GM18861 (cell line): ENCODE data around the gene CPEB4.

Experiments
- ATAC-seq: cut with Tn5 transposase; IDR thresholded peaks from one replicate; pipeline ENCODE4 v1.9.1; 2021; ENCODE audit not compliant: unreplicated experiment

Gene CPEB4

DNA sequence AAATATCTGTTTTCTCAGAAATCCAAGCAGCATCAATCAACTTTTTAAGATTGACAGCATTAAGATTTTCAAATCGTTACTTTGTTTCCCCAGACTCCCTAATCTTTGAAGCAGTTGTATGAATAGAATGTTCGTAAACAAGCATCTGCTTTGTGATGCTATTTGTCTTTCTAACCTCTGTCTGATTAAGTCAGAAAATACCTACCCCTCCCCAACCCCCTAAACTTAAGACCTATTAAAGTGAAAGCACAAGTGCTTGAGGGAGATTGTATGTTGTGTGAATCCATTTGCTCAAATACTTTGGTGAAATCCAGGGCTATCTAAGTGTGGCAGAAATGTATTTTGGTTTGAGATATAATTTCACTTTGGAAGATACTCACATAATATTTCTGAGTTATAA is 53.0 kb downstream of the CPEB4 start:
- ATAC-seq = no peak

DNA sequence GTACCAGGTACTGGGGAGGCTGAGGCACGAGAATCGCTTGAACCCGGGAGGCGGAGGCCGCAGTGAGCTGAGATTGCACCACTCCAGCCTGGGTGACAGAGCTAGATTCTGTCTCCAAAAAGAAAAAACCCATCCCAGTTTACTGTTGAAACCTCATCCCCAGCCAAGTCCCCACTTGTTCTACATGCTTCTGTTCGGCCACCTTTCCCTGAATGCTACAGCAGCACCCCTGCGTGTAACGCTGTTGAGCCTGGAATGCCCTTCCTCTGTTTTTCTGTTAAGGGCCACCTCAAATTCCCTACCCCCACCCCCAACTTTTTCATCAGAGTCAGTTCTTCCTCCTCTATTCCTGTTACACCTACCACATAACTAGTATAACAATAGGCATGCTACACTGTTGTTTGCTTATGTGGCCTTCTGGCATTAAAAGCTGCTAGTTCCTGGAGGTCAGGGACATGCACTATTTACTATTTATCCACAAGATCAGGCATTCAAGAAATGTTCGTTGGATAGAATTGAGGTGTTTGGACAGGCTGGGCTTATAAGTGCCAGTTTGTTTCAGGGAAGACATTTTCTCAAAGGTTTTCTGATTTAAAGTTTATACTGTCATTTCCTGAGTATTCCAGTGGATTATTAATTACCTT is 53.7 kb downstream of the CPEB4 start:
- ATAC-seq = no peak

GRCh38 chr5:173944511-173944910 is 56.4 kb downstream of the CPEB4 start:
- ATAC-seq = no peak

DNA sequence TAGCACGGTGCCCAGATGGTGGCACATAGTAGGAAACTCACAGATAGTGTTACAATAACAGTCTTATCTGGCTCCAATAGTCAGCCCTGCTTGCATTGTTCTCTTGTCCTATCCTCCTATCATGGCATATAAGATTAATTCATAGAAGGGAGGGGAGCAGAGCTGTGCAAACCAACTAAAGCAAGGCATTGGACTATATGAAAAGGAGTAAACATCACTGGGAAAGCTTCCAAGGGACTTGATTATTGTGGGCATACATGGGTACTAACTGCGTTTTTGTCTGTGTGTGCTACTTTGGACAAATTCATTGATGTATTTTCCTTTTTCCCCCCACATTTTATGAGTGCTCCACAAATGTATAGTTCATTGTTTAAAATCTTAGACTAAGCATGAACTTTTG is 57.0 kb downstream of the CPEB4 start:
- no peak for ATAC-seq

DNA sequence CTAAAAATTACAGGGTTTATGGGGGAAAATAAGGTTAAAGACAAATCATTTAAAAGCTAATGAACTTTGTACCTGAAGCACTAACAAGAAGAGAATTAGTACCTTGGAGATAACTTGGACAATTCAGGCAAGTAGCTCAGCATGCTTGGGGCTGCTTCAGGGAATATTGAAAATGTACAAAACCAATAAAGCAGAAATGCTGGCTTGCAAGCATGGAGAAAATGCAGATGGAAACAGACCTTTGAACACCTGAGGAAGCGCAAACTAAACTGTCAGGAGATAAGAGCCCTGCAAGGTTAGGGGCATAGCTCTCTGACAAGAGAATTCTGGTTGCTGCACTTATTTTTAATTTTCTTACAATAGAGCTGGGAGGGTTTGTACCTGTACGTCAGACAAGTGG is 58.2 kb downstream of the CPEB4 start:
- ATAC-seq = no peak

- no peak for ATAC-seq
Observed at GRCh38 chr5:173950829-173951228, 62.7 kb downstream of the CPEB4 start.

DNA sequence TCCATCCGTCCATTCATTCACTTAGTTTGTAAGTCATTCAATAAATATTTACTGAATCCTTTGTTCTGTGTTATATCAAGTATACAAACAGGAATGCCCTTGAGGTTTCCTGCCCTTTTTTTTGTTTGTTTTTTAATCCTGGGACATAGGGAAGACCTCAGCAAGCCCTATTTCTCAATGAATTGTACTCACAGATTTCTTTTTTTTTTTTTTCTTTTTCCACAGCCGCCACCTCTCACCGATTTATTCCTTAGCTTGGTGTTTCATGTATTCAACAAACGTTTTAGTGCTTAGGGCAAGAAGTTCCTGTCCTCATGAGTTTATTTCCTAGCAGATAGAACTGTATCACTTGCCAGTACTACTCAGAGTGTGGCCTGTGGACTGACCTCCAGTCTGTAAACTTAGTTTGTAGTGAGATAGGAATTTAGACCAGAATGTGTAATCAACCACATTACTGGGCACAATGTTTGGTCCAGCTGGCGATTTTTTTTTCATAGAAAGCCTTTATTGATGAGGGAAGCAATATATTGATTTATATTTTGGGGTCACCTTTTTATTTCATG is 65.5 kb downstream of the CPEB4 start:
- no peak for ATAC-seq

DNA sequence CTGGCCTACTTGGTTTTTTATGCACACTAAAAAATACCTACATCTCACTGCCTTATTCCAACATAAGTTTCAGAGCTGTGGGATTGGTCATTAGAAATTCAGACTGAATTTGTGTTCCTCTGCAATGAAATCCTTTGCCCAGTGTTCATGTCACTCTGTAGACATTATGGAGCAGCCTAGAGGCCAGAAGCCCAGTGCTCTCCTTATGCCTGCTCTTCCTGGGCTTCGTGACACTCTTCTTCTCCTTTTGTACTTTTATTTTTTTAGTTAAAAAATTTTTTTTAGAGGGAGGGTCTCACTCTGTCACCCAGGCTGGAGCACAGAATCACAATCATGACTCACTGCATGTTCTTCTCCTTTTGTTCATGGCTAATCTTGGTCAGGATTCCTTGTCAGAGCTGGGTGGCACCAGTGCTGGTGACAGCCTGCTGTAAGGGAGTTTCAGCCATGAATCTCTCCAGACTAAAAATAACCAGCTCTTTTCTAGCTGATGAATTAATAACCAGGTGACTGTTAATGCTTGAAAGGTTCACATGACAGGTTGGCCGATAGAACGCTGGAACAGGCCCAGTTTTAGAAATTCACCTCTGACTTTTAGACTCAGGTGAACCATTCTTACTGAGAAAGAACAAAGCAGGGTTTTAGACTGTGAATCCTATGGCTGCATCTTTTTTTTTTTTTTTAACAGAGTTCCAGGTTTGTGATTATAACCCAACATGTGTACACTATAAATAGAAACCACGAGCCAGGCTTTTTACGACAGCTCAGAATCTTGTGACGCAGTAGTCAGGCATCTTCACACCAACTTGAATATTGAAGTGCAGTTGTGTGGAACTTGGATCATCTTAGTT is 66.7 kb downstream of the CPEB4 start:
- ATAC-seq = peak; percentile 84

DNA sequence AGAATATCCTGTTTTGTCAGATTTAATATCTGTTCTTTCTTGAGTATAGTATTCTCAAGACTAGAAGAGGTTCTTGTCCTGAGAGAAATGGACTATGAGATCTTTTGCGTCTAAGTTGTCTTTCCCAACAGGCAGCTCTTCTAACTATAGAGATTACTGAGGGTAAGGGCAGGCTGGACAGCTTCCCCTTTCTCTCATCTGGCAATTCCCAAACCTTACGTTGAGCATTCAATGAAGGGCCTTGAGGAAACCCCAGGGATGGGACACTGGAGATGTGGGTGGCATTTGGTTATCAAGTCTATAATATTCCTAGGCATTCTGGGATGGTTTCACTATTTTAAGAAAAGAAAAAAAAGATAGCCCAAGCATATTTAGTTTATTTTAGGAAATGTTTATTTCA is 72.8 kb downstream of the CPEB4 start:
- no peak for ATAC-seq

DNA sequence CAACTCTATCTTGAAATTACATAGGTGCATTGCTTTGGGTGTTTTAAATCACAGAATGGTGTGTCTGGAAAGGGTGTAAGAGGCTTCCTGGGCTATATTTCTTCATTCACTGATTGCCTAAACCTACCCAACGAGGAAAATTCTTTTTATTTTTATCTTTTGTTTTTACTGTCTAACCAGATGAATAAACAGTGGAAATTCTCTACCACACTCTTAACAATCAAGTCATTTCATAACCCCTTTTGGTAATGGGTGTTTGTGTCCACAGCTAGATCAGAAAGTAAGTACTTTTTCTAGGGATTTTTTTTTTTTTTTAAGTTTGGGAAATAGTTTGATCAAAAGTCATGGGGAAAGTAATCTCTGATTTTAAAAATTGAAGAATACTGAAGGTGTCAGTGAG is 73.3 kb downstream of the CPEB4 start:
- ATAC-seq = no peak

DNA sequence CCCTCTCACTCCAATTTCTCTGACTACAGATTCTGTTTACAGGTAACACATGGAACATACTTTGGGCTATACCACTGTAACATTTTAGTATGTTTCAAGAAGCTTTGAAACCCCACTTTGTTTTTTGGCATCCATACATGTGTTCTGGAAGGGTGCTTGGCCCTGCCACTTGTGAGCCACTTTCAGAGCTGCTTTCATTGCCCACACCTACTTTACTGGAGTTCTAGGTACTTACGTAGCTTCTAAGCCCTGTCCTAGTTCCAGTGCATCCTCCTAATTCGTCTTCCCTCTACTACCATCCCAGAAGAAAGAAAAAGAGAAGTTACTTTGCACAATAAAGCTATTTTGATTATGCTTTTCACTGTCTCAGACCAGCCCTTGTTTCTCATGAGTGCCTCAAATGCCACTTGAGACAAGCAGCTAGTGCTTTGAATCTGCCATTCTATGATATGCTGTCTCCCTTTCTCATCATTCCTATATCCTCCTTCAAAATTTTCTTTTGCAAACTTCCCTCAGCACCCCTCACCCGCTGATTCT is 74.4 kb downstream of the CPEB4 start:
- no peak for ATAC-seq

DNA sequence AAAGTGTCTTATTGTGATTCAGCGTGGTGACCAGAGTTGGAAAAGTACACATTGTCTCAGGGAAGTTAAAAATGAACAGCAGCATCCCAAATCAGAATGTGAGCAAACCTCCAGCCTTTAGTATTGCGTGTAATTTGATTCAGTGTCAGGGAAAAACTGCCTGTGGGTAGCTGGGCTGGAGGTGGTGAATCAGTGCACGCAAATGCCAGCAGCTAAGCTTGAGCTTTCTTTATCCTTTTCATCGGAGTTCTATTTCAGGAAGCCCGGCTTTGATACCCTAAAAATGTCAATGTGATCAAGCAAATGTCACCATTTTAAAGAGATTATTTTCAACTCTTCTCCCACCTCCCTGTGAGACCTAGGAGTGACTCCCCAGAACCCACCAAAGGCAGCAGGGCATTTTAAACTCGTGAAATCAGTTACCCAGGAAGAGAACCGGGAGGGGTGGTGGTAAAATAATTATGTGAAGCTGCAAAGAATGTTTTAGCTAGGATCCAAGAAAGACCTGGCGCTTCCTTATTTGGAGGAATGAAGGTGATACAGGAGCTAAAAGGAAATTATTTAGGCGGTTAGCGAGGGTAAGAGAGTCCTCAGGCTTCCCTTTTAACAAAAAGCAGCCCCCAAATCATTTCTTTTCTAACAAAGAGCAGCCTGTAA is 75.2 kb downstream of the CPEB4 start:
- no peak for ATAC-seq

DNA sequence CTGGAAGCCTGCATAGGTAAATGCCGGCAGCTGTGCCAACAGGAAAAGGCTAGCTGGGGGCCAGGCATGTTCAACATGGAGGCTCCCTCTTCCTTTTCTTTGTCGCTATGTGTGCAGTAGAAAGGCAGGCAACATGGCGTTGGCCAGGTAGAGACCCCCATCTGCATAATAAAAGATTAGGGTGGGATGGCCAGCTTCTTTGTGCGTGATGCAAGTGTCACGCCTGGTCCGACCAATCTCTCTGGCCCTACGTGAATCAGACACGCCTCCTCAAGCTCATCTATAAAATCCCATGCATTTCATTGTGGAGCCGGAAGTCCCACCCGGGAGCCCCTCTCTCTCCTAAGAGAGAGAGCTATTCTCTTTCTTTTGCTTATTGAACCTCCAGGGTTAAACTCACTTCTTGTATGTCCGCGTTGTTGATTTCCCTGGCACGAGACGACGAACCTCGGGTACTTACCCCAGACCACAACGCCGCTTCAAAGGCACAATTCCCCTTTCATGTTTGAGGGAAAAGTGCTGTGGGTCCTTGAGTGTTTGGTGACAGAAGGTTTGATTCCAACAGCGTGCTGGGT is 75.8 kb downstream of the CPEB4 start:
- ATAC-seq = no peak

DNA sequence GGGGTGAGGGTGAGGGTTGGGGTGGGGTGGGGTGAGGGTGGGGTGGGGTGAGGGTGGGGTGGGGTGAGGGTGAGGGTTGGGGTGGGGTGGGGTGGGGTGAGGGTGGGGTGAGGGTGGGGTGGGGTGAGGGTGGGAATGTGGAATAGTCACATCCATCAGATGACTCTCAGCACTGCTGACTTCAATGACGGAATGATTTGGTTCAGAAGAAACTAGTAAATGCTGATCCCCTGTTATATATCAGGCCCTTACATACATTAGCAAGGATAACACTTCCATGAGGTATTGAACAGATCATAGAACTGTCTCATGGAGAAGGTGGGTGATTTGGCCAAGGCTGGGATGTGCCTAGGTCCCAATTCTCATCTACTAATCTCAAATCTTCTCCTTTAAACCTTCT is 76.4 kb downstream of the CPEB4 start:
- ATAC-seq = no peak

- ATAC-seq = no peak
Observed at GRCh38 chr5:173967241-173967640, 79.1 kb downstream of the CPEB4 start.

- no peak for ATAC-seq
Observed at GRCh38 chr5:173968154-173968797, 80.1 kb downstream of the CPEB4 start.

DNA sequence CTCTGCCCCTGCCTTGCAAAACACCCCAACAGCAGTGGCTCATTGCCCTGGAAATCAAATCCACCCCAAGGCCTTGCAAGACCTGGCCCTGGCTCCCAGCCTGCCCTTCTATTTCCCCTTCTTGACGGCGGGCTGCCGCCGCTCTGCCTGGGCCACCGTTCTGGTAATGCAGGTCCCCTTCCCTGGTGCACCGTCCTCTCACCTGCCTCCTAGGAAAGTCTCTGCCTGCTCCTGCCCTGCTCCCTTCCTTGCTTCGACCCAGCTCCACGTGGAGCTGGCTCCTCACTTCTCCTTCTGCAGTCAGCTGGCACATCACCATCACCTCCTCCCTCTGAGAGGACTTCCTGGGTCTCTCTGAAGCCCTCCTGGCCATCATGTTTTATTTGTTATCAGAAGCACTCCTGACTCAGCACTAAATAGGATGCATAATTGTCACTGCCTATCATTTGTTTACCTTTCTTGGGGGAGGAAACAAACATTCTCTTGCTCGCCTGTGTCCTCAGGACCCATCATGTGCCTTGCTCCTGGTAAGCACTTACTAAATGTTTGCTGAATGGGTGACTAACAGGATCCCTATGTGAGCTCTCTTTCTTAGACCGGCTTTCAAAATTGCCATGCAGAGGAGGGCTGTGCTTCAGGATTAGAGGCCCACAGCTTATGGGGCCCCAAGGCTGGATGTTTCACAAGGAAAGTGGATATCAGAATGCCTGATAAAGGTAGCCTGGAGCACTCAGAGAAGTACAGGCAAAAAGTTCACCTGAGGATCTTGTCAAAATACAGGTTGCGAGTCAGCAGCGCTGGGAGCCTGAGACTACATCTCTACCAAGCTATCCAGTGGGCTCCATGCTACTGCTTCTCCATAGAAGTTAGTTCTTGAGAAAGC is 81.3 kb downstream of the CPEB4 start:
- no peak for ATAC-seq

- ATAC-seq = no peak
Observed at GRCh38 chr5:173970878-173971650, 82.9 kb downstream of the CPEB4 start.
